H9 (cell line): Measurements from ENCODE around the gene THSD7B. TPM values are rescaled to one million over a fixed set of nuclear protein-coding genes. Genes with fewer than 3 reads are reported as not detected.

ENCODE experiments used
- DNase-seq: peaks from one replicate; pipeline ENCODE4 v3.0.0-alpha.2; 2017
- H2AFZ ChIP-seq: one replicate; pipeline ENCODE4 v1.6.1; 2013; ENCODE audit warnings: mild to moderate bottlenecking, low read length, control low read depth, moderate library complexity
- H2AK5ac ChIP-seq: 2 replicates; pipeline ENCODE4 v1.6.1; 2013; ENCODE audit warnings: low read length, control low read depth, mixed read lengths; ENCODE audit not compliant: insufficient read length
- H2BK120ac ChIP-seq: one replicate; pipeline ENCODE4 v1.6.1; 2013; ENCODE audit warnings: low read depth, mild to moderate bottlenecking, low read length, control low read depth, inconsistent platforms; ENCODE audit not compliant: poor library complexity, severe bottlenecking
- H2BK12ac ChIP-seq: 2 replicates; pipeline ENCODE4 v1.6.1; 2013; ENCODE audit warnings: low read length, control low read depth, mixed read lengths, low read depth; ENCODE audit not compliant: insufficient read length
- H2BK15ac ChIP-seq: 2 replicates; pipeline ENCODE4 v1.6.1; 2013; ENCODE audit warnings: low read depth, low read length, control low read depth
- H2BK20ac ChIP-seq: one replicate; pipeline ENCODE4 v1.6.1; 2013; ENCODE audit warnings: low read depth, mild to moderate bottlenecking, low read length, control low read depth, inconsistent platforms; ENCODE audit not compliant: poor library complexity, severe bottlenecking
- H2BK5ac ChIP-seq: 2 replicates; pipeline ENCODE4 v1.6.1; 2013; ENCODE audit warnings: low read length, control low read depth, mixed read lengths; ENCODE audit not compliant: insufficient read length
- H3K14ac ChIP-seq: 2 replicates; pipeline ENCODE4 v1.6.1; 2013; ENCODE audit warnings: low read length, control low read depth; ENCODE audit not compliant: insufficient read depth
- H3K18ac ChIP-seq: 2 replicates; pipeline ENCODE4 v1.6.1; 2013; ENCODE audit warnings: low read depth, mild to moderate bottlenecking, mixed read lengths, low read length, control low read depth; ENCODE audit not compliant: insufficient read length
- H3K23ac ChIP-seq: 2 replicates; pipeline ENCODE4 v1.6.1; 2013; ENCODE audit warnings: low read length, control low read depth, mixed read lengths, low read depth; ENCODE audit not compliant: insufficient read length
- H3K23me2 ChIP-seq: 2 replicates; pipeline ENCODE4 v1.6.1; 2013; ENCODE audit warnings: low read depth, mild to moderate bottlenecking, mixed read lengths, low read length, control low read depth; ENCODE audit not compliant: insufficient read length, poor library complexity, severe bottlenecking
- H3K27ac ChIP-seq: 2 replicates; pipeline ENCODE4 v1.5.1; 2013; ENCODE audit warnings: low read length, control low read depth, mixed read lengths, low read depth; ENCODE audit not compliant: insufficient read length
- H3K27me3 ChIP-seq: 2 replicates; pipeline ENCODE4 v1.6.1; 2013; ENCODE audit warnings: low read length, control low read depth, inconsistent platforms; ENCODE audit not compliant: insufficient read depth
- H3K4ac ChIP-seq: 2 replicates; pipeline ENCODE4 v1.6.1; 2013; ENCODE audit warnings: low read depth, mild to moderate bottlenecking, control low read depth, inconsistent platforms, low read length, moderate library complexity
- H3K4me1 ChIP-seq: 2 replicates; pipeline ENCODE4 v1.6.1; 2013; ENCODE audit warnings: low read length, control low read depth, inconsistent platforms; ENCODE audit not compliant: insufficient read depth
- H3K4me2 ChIP-seq: 2 replicates; pipeline ENCODE4 v1.6.1; 2013; ENCODE audit warnings: low read length, control low read depth, mixed read lengths; ENCODE audit not compliant: insufficient read length, insufficient read depth
- H3K56ac ChIP-seq: 2 replicates; pipeline ENCODE4 v1.6.1; 2013; ENCODE audit warnings: low read depth, mild to moderate bottlenecking, mixed read lengths, low read length, control low read depth; ENCODE audit not compliant: insufficient read length
- H3K79me1 ChIP-seq: 2 replicates; pipeline ENCODE4 v1.6.1; 2013; ENCODE audit warnings: low read depth, mild to moderate bottlenecking, moderate library complexity, low read length, control low read depth, inconsistent platforms; ENCODE audit not compliant: insufficient read depth, poor library complexity, severe bottlenecking
- H3K79me2 ChIP-seq: 2 replicates; pipeline ENCODE4 v1.6.1; 2013; ENCODE audit warnings: low read length, control low read depth, inconsistent platforms; ENCODE audit not compliant: insufficient read depth
- H3K9ac ChIP-seq: 2 replicates; pipeline ENCODE4 v1.6.1; 2013; ENCODE audit warnings: low read length, control low read depth, mixed read lengths; ENCODE audit not compliant: insufficient read length; ENCODE audit errors: extremely low read depth
- H3K9me3 ChIP-seq: one replicate; pipeline ENCODE4 v1.6.1; 2013; ENCODE audit warnings: low read depth, low read length, inconsistent platforms; ENCODE audit not compliant: control insufficient read depth
- H3T11ph ChIP-seq: one replicate; pipeline ENCODE4 v1.6.1; 2013; ENCODE audit warnings: mild to moderate bottlenecking, low read length, control low read depth, inconsistent platforms
- H4K20me1 ChIP-seq: one replicate; pipeline ENCODE4 v1.6.1; 2013; ENCODE audit not compliant: control insufficient read depth, insufficient read length, insufficient read depth
- H4K5ac ChIP-seq: 2 replicates; pipeline ENCODE4 v1.6.1; 2013; ENCODE audit warnings: low read depth, mild to moderate bottlenecking, mixed read lengths, low read length, control low read depth; ENCODE audit not compliant: insufficient read length
- H4K8ac ChIP-seq: replicated peaks from 2 replicates; pipeline ENCODE4 v1.6.1; 2013; ENCODE audit warnings: low read length, control low read depth, mixed read lengths, low read depth; ENCODE audit not compliant: insufficient read length
- H4K91ac ChIP-seq: 2 replicates; pipeline ENCODE4 v1.6.1; 2013; ENCODE audit warnings: low read depth, mild to moderate bottlenecking, moderate library complexity, mixed read lengths, low read length, control low read depth; ENCODE audit not compliant: insufficient read length
- H3K27ac Mint-ChIP-seq, 3 experiments: 2 replicates in 2 of 3; 3 replicates in 1 of 3; pipeline ENCODE4 v1.8.0; 2020 to 2021; ENCODE audit warnings: mixed read lengths in 3 of 3, mild to moderate bottlenecking in 1 of 3, moderate library complexity in 1 of 3
- H3K27me3 Mint-ChIP-seq: 2 replicates; pipeline ENCODE4 v1.8.0; 2021; ENCODE audit warnings: low read depth, mild to moderate bottlenecking, moderate library complexity, mixed read lengths
- H3K36me3 Mint-ChIP-seq, 3 experiments: 2 replicates in 2 of 3; 3 replicates in 1 of 3; pipeline ENCODE4 v1.8.0; 2020 to 2021; ENCODE audit warnings: low read depth in 3 of 3, mixed read lengths in 3 of 3; ENCODE audit not compliant: insufficient read depth in 1 of 3
- H3K4me1 Mint-ChIP-seq, 2 experiments: 2 replicates each; pipeline ENCODE4 v1.8.0; 2020; ENCODE audit warnings: mixed read lengths in 2 of 2
- H3K4me3 Mint-ChIP-seq, 2 experiments: 2 replicates in 1 of 2; 3 replicates in 1 of 2; pipeline ENCODE4 v1.8.0; 2020 to 2021; ENCODE audit warnings: mild to moderate bottlenecking in 2 of 2, mixed read lengths in 2 of 2, moderate library complexity in 1 of 2
- H3K9me3 Mint-ChIP-seq, 2 experiments: 2 replicates in 1 of 2; 3 replicates in 1 of 2; pipeline ENCODE4 v1.8.0; 2020; ENCODE audit warnings: mild to moderate bottlenecking in 2 of 2, mixed read lengths in 2 of 2, moderate library complexity in 1 of 2
- CTCF ChIP-seq: fragments of 200-600 bp; sonication (generic); conservative IDR thresholded peaks from 3 replicates; pipeline ENCODE4 v1.8.0; 2021; ENCODE audit warnings: antibody characterized with exemption, mild to moderate bottlenecking
- WGBS: extraction: QIAGEN DNeasy Blood & Tissue Kit; methylation state at CpG from one replicate; pipeline ENCODE4 v1.1.7; 2013; ENCODE audit warnings: missing lambda C conversion rate, low lambda C conversion rate, mixed read lengths; ENCODE audit not compliant: insufficient read length; ENCODE audit errors: extremely low coverage; 5-methylcytosine and 5-hydroxymethylcytosine counted together
- total RNA-seq: library from RNA; stranded (reverse); gene quantifications from 2 replicates; pipeline ENCODE4 v1.2.1, GENCODE V29; 2021

The THSD7B gene
- total RNA-seq, 1 experiment from 2014 or later: 0.85 TPM

- Mint-ChIP-seq H3K4me1 (no peaks in the 10 kb centered on the region), H3K4me3 (no peak overlapping the region), H3K36me3 (no peaks in the 10 kb centered on the region), H3K9me3 (no peaks in the 10 kb centered on the region), H3K27me3 (no peaks in the 10 kb centered on the region), H3K27ac (no peak overlapping the region)
- no peaks in the 10 kb centered on the region for H3K23me2 ChIP-seq
- no peak overlapping the region for H3K56ac ChIP-seq
- H3K79me2 ChIP-seq: no peaks in the 10 kb centered on the region
- H3T11ph ChIP-seq: no peak overlapping the region
- no peak overlapping the region for H2BK12ac ChIP-seq
- no peak overlapping the region for H3K4me2 ChIP-seq
- H2BK15ac ChIP-seq: no peak overlapping the region
- H4K91ac ChIP-seq: no peak overlapping the region
- H3K4ac ChIP-seq: no peak overlapping the region
- H4K20me1 ChIP-seq: no peaks in the 10 kb centered on the region
- no peak overlapping the region for H4K5ac ChIP-seq
- H2AFZ ChIP-seq: no peak overlapping the region
- no peak overlapping the region for H3K18ac ChIP-seq
- no peak overlapping the region for H4K8ac ChIP-seq
- H2BK5ac ChIP-seq: no peak overlapping the region
- H3K14ac ChIP-seq: no peak overlapping the region
- H2BK20ac ChIP-seq: no peak overlapping the region
- H3K23ac ChIP-seq: no peak overlapping the region
- no peaks in the 10 kb centered on the region for H3K27me3 ChIP-seq
- H3K4me1 ChIP-seq: no peaks in the 10 kb centered on the region
- DNase-seq: no peak
- no peaks in the 10 kb centered on the region for H3K9me3 ChIP-seq
- H2BK120ac ChIP-seq: no peak overlapping the region
- no peak for TF ChIP-seq CTCF
- H3K79me1 ChIP-seq: no peaks in the 10 kb centered on the region
- H3K27ac ChIP-seq: no peak overlapping the region
- no peak overlapping the region for H3K9ac ChIP-seq
- no peak overlapping the region for H2AK5ac ChIP-seq
- no CpG with 5 or more reads among the region's 3 CpGs for WGBS
Measured at GRCh38 chr2:137348301-137348700, 583.0 kb downstream of the THSD7B start.
